ENCODE results near the gene PER1.
"Not testable (repeated sequence)": the region's sequence is repeated elsewhere in the genome, so short reads cannot be mapped to it uniquely, and the experiment has no call there.

PER1 gene

DNA sequence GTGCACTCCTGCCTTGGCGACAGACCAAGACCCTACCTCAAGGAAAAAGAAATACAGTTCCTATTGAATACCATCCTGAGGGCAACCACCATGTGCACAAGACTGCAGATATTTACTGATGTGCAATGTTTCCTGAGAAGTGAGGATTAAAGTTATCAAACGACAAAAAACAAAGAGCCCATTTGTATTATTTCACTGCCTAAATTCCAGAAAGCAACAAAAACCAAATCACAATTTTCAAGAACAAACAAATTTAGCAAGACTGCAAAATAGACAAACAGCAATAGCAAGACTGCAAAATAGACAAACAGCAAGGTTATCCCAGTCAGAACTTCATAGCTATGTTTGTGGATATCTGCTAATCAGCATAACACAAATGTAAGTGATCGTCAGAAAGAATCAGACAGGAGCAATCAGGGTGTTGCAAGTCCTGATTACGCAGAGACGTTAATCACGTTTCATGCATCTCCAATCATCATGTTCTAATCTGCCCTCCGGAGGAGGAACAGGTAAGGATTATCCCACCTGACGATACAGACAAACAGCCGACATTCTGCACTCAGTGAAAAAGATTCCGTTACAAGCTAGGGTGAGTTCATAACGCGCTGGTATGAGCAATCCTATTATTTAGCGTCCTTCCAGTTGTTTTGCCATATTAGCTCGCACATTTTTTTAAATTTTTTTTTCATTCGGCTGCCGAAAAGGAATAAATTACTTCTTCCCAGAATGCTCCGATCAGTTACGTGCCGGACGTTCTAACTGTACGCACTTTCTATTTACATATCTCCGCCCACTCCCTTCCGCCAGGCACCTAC is 21.1 kb upstream of the PER1 start:
- peak; percentile 94 for DNase-seq (ENCODE audit: low spot score)

DNA sequence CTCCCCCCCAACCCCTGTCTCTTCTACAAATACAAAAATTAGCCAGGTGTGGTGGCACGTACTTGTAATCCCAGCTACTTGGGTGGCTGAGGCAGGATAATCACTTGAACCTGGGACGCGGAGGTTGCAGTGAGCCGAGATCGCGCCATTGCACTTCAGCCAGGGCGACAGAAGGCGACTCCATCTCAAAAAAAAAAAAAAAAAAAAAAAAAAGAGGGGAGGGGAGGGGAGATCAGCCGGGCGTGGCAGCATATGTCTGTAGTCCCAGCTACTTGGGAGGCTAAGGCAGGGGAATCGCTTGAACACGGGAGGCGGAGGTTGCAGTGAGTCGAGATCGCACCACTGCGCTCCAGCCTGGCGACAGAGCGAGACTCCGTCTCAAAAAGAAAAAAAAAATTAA is 18.0 kb upstream of the PER1 start:
- not testable (repeated sequence) for DNase-seq (ENCODE audit: low spot score)

DNA sequence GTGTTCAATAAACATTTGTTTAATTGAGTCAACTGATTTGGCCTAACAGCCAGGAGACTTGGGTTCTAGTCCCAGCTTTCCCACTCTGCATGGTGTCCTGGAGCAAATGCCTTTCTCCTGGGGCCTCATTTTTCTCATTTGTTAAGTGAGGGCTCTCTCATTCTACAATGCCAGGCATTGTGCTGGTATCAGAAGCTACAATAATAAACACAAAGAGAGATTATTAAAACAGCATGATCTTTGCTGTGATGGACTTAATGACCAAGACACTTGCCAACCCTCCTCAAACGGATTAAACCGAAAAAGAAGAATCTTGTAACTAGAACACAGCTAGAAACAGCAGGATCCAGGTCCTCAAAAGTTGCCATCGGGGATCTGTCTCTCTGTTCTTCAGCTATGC is 15.3 kb upstream of the PER1 start:
- no peak for DNase-seq (ENCODE audit: low spot score)

DNA sequence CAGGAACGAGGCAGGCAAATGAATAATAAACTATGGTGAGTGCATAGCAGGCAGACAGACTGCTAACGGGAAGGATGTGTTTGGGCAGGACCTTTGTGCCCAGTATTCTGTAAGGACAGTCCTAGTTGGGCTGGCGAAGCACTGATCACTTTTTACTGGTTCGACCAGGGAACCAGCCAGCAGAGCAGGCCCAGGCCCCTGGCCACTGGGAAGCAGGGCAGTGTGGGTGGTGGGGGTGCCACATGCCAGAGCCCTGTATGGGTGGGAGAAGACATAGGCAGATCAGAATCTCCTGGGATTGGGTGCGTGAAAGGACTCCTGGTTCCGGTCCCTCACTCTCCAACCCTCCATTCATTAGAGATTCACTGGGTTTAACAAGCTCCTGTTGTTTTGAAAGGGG is 14.5 kb upstream of the PER1 start:
- DNase-seq (ENCODE audit: low spot score), result no peak

DNA sequence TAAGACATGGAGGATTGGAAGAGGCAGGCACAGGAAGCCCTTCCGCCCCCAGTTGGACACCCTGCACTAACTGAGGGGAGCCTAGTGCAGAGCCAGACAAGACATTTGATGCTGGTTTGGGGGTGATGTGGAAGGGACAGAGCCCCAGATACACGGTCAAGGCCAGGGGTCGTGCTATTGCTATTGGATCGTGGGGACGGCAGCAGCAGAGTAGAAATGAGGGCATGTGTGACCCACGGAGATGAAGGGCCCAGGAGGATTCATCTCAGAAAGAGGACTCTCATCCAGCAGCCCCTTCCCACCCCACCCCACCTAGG is 12.6 kb upstream of the PER1 start:
- no peak for DNase-seq (ENCODE audit: low spot score)

- no peak for DNase-seq (ENCODE audit: low spot score)
Observed at GRCh38 chr17:8163978-8164814, 12.0 kb upstream of the PER1 start.

GRCh38 chr17:8162997-8163977 is 11.1 kb upstream of the PER1 start:
- no peak for DNase-seq (ENCODE audit: low spot score)

DNA sequence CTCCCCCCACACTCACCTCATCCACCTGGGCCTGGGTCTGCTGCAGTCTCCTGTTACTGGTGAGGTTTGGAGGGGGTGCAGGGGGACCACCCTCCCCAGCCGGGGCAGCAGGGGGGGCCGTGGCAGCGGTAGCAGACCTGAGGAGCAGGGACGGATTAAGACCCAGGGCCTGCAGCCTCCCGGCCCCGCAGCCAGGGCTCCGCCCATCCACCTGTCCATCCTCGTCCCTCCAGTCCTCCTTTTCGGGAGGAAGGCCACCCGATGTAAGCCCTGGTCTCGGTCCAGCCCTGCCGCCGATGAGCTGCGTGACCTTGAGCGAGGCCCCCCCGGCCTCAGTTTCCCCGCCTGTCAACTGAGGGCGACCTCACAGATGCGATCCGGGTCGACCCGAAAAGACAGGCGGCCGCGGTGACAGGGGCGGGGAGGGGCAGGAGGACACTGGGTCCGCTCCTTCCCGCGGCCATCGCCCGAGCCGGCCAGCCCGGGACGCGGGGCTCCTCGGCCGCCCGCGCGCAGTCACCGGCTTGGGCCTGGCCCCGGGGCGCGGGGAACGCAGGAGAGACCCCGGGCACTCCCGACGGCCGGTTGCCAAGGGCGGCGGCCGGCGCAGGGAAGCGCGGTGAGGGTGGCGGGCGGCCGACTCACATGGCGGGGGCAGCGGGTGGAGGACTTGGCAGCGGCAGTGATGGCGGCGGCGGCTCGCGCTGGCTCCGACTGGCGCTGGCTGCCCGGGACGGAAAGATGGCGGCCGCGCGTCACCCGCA is 10.2 kb upstream of the PER1 start, which contains the start of gene VAMP2:
Gene VAMP2, minus strand, starts transcription at position 716 of the 764 bp plus-strand sequence. Its CDS starts 69 bp downstream, at position 647.
- peak; percentile 64 for DNase-seq (ENCODE audit: low spot score)

DNA sequence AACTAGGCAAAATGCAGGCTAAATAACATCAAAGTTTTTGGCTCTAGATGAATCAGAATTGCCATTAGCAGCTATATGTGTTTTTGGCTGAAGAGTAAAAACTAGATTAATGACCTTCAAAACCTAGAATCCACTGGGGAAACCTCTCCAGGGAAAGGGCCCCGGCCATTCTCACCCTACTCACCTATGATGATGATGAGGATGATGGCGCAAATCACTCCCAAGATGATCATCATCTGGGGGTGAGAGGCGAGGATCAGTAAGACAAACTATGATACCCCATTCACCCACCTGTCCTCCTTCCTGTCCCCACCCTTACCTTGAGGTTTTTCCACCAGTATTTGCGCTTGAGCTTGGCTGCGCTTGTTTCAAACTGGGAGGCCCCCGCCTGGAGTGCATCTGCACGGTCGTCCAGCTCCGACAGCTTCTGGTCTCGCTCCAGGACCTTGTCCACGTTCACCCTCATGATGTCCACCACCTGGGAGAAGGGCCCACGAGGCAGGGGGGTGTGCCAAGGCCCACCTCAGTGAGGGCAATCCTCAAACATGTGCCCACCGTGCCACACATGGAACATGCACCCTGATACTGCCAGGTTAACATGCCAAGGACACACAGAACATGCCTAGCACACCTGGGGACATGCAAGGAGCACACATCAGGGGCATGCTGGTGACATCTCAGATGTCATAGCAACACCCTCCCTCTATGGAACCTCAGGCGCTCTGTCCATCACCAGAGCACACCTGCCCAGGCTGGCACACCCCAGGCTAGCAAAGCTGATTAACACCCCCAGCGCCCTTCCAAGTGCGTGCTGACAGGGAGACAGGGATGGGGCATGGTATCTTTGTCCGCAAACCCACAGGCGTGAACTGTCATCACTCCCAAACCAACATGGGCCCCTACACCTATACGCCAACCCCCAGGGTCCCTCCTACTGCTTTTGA is 9.4 kb upstream of the PER1 start:
- DNase-seq (ENCODE audit: low spot score), result no peak

- no peak for DNase-seq (ENCODE audit: low spot score)
Observed at GRCh38 chr17:8160741-8161221, 8.6 kb upstream of the PER1 start.

DNA sequence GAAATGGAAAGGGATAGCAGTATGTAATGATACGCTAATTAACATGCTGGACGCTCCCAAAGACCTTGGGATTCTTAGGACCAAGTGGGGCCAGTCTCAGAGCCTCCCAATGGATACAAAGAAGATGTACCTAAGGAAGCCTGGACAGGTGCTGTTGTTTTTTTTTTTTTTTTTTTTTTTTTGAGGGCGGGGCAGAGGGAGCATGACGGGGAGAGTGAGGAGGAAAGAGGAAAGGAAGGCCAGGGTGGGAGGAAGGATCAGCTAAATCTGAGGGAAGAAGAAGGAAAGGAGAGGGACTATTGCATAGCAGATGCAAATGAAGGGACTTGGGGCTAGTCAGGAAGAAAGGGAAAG is 8.0 kb upstream of the PER1 start:
- no peak for DNase-seq (ENCODE audit: low spot score)

DNA sequence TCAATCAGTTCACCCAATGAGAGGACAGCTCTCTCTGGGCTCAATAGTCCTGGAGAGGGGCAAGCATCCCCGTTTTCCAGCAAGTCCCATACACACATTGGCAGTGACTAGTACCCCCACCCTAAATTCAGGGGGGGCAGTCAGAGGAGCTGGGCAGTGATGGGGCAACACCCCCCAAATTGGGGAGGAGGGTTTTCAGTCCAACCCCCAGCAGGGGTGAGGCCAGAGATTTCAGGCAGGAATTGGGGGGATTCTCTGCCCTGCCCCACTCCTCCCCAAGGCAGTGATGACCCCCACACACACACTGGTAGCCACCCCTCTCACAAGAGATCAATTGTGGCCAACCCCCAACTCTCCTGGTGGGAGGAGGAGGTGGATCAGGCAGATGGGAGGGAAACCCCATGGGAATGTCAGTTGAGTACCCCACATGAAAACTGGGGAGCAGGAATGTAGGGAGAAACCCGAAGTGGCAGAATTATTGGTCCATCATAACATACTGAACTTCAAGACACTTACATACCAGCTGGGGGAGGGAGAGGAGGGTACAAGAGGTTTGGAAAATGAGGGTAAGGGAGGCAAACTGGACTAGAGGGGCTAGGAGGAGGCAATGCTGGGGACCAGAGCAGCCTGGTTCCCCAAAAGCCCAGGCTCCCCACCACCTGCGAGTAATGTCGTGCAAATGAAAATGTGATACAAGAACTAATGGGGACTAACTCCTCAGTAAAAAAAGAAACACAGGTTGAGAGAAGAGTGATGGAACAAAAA is 7.4 kb upstream of the PER1 start:
- no peak for DNase-seq (ENCODE audit: low spot score)

DNA sequence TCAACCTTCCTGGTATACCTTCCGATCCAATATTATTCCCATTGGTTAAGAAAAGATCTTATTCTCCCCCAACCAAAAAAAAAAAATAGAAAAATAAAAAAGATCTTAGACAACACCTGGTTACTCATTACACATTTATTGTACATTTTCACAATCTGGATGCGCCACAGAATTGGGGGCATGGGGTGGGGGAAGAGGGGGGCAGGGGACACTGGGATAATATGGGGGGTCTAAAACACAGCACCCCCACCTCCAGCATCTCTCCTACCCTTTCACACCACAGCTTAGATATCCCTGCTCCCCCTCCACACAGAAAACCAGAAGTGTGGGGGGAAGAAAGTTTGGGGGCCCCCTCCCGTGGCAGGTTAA is 6.8 kb upstream of the PER1 start:
- DNase-seq (ENCODE audit: low spot score), result no peak

DNA sequence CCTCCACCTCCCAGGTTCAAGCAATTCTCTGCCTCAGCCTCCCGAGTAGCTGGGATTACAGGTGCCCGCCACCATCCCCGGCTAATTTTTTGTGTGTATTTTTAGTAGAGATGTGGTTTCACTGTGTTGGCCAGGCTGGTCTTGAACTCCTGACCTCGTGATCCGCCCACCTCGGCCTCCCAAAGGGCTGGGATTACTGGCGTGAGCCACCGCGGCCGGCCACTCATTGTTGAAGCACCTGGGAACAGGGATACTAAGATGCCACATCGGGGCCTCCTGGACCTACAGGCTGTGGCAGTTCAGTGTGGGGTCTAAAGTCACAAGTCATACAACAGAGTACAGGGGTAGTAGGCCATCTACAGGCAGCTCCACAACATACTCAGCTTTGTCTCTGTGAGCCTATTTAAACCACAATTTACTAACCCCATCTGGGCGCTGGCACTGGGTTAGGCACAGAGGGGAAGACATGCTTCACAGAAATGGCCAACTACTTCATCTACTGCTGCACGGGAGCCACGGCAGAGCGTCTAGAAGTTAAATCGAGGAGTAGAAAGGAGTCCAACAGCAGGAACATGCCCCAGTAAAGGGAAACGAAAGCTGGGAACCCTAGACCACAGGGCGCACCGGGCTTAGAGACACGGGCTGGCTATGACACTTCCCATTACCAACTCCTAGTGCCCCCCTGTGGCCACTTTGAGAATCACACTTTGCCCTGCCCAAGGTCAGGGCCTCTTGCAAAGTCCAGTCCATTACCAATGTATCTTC is 6.2 kb upstream of the PER1 start:
- DNase-seq (ENCODE audit: low spot score), result peak; percentile 86

DNA sequence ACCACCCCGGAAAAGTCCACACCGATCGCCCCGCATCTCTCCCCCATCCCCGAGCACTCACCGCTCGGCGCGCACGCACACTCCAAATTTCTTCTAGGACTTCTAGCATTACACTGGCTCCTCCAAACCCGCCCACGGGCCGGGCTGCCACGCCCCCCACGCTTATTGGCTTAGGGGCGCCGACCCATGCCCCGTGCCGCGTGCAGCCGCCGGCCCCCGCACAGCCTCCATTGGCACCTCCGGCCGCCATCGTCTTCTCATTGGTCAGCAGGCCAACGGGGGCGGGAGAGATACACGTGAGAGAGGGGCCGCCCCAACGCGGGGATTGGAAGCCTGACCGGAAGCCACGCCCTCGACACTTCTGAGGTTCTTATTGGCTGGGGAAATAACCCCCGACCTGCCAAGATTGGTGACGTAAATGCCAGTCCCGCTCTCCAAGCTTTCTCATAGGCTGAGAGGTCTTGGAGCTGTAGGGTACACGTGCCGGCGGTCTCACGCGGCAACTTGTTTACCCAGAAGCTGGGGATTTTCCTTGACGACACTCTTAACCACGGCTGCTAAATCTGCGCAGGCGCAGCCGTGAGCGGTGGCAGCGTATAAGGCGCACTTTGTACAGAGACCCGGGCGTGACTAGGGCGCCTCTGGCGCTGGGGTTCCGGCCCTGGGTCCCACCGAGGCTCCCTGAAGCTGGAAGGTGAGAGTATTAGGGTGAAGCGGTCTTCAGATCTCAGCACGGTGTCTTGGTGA is 4.2 kb upstream of the PER1 start:
- DNase-seq (ENCODE audit: low spot score), result peak; percentile 98

DNA sequence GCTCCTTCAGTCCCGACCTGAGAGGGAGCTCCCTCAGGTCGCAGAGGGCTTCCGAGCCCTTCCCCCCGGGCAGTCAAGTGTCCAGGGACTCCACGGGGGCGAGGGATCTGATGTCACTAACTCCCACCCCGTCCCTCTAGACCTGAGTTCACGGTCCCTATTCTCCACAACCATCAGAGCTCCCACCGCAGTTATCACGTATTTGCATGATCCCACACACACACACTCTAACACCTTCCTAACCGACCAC is 3.7 kb upstream of the PER1 start:
- DNase-seq (ENCODE audit: low spot score), result no peak

DNA sequence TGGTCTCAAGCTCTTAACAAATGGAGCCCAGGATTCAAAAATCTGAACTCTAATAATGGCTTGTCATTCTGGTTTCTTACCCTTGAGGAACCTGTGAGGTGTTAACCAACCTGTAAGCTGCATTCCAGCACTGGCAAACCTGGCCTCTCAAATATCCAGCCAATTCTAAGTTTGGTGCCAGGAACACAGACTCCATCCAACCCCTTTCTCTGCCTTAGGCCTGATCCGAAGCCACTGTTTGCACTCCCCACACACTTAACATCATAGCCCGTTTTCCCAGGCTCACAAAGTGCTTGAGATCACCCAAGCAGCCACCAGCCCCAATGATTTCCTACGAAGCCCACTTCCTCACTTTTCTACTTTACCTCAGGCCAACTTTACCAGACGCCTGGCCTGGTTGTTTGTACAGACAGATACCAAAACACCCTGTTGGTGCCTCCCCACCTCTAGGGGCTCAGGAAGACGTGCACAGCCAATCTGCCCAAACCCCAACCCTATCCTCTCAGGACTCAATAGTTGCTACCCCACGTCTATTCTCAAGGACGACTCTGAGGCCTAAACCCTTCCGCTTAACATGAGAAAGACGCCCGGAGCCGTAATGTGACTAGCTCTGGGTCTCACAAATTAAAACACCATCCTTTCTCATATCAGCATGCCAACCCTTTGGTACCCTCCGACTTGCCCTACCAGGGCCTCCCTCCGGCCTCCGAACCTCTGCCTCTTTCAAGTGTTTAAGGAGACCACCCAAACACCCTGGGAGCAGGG is 3.2 kb upstream of the PER1 start:
- DNase-seq (ENCODE audit: low spot score), result peak; percentile 40

All from NAMALWA (cell line).